Neural cell (in vitro differentiated cells): Measurements from ENCODE around the gene CTRB2. TPM values are rescaled to one million over a fixed set of nuclear protein-coding genes. Genes with fewer than 3 reads are reported as not detected.

Source experiments
- H2AFZ ChIP-seq: fragments of 200-600, 300-800 bp; sonication (generic), shearing (Covaris generic); 2 replicates; pipeline ENCODE4 v1.6.0; 2014; ENCODE audit warnings: low read depth, mild to moderate bottlenecking, antibody characterized with exemption, low read length, moderate library complexity
- H3F3A ChIP-seq: fragments of 200-600 bp; shearing (Covaris generic); 2 replicates; pipeline ENCODE4 v1.6.1; 2016; ENCODE audit warnings: mild to moderate bottlenecking, moderate library complexity, mixed read lengths, antibody characterized with exemption, low read length; ENCODE audit not compliant: insufficient read depth, poor library complexity, severe bottlenecking
- H3K27ac ChIP-seq: fragments of 200-600, 300-800 bp; sonication (generic), shearing (Covaris generic); 2 replicates; pipeline ENCODE4 v1.5.1; 2014; ENCODE audit warnings: mild to moderate bottlenecking, low read length, moderate library complexity
- H3K27me3 ChIP-seq: fragments of 300-800, 200-600 bp; sonication (generic), shearing (Covaris generic); 2 replicates; pipeline ENCODE4 v1.6.0; 2014; ENCODE audit warnings: mild to moderate bottlenecking, low read depth, low read length, moderate library complexity; ENCODE audit not compliant: insufficient read depth
- H3K36me3 ChIP-seq: fragments of 300-800, 200-600 bp; sonication (generic), shearing (Covaris generic); 2 replicates; pipeline ENCODE4 v1.5.1; 2014; ENCODE audit warnings: mild to moderate bottlenecking, antibody characterized with exemption, low read length, moderate library complexity; ENCODE audit not compliant: insufficient read depth
- H3K4me2 ChIP-seq: fragments of 300-800, 200-600 bp; sonication (generic), shearing (Covaris generic); 2 replicates; pipeline ENCODE4 v1.6.0; 2014; ENCODE audit warnings: mild to moderate bottlenecking, low read length
- H3K4me3 ChIP-seq: fragments of 300-800, 200-600 bp; sonication (generic), shearing (Covaris generic); 2 replicates; pipeline ENCODE4 v1.5.1; 2014; ENCODE audit warnings: mild to moderate bottlenecking, low read length, moderate library complexity
- H3K79me2 ChIP-seq: fragments of 200-600 bp; shearing (Covaris generic); replicated peaks from 2 replicates; pipeline ENCODE4 v1.6.0; 2014; ENCODE audit warnings: mild to moderate bottlenecking, low read length, moderate library complexity; ENCODE audit not compliant: insufficient read depth
- H3K9ac ChIP-seq: fragments of 300-800, 200-600 bp; sonication (generic), shearing (Covaris generic); 2 replicates; pipeline ENCODE4 v1.6.1; 2016; ENCODE audit warnings: mild to moderate bottlenecking, low read length, mixed read lengths
- H3K9me2 ChIP-seq: fragments of 200-600 bp; shearing (Covaris generic); 2 replicates; pipeline ENCODE4 v1.6.1; 2016; ENCODE audit warnings: mild to moderate bottlenecking, low read length, mixed read lengths; ENCODE audit not compliant: insufficient read depth
- H3K9me3 ChIP-seq: fragments of 200-600, 300-800 bp; sonication (generic), shearing (Covaris generic); 2 replicates; pipeline ENCODE4 v1.6.1; 2016; ENCODE audit warnings: mild to moderate bottlenecking, mixed run types, low read length, moderate library complexity, mixed read lengths
- H4K20me1 ChIP-seq: fragments of 200-600 bp; shearing (Covaris generic); 2 replicates; pipeline ENCODE4 v1.6.1; 2016; ENCODE audit warnings: mild to moderate bottlenecking, mixed run types; ENCODE audit not compliant: insufficient read depth
- EP300 ChIP-seq: fragments of 450-650 bp; conservative IDR thresholded peaks from 2 replicates; pipeline ENCODE4 v1.6.1; 2014; ENCODE audit warnings: antibody characterized with exemption, mild to moderate bottlenecking, moderate library complexity; ENCODE audit not compliant: poor library complexity, severe bottlenecking
- EZH2 ChIP-seq: fragments of 200-600, 300-800 bp; shearing (Covaris generic), sonication (generic); IDR thresholded peaks from 2 replicates; pipeline ENCODE4 v1.6.1; 2014; ENCODE audit warnings: antibody characterized with exemption, low read length, borderline replicate concordance, mild to moderate bottlenecking; ENCODE audit not compliant: insufficient read depth, poor library complexity, severe bottlenecking
- MXI1 ChIP-seq: fragments of 450-650 bp; conservative IDR thresholded peaks from 2 replicates; pipeline ENCODE4 v1.6.1; 2014; ENCODE audit warnings: antibody characterized with exemption, mild to moderate bottlenecking; ENCODE audit not compliant: poor library complexity, severe bottlenecking
- POLR2AphosphoS5 ChIP-seq: IDR thresholded peaks from 2 replicates; pipeline ENCODE4 v1.6.1; 2012
- RAD21 ChIP-seq: fragments of 450-650 bp; conservative IDR thresholded peaks from 2 replicates; pipeline ENCODE4 v1.6.1; 2014; ENCODE audit warnings: antibody characterized with exemption, mild to moderate bottlenecking, moderate library complexity
- REST ChIP-seq: IDR thresholded peaks from 2 replicates; pipeline ENCODE4 v1.6.1; 2012; ENCODE audit warnings: borderline replicate concordance
- SMC3 ChIP-seq: fragments of 450-650 bp; conservative IDR thresholded peaks from 2 replicates; pipeline ENCODE4 v1.6.1; 2014; ENCODE audit warnings: antibody characterized with exemption, mild to moderate bottlenecking, moderate library complexity; ENCODE audit not compliant: poor library complexity
- TAF1 ChIP-seq: IDR thresholded peaks from 2 replicates; pipeline ENCODE4 v1.6.1; 2012; ENCODE audit warnings: low read depth
- polyA plus RNA-seq: library from polyadenylated mRNA; depleted of rRNA; stranded (reverse); fragments of >200 nt; gene quantifications from 2 replicates; pipeline ENCODE4 v1.2.3, GENCODE V29; 2014
- TF ChIP-seq, protein P1 (sequence below): fragments of 450-650 bp; IDR thresholded peaks from 2 replicates; pipeline ENCODE4 v1.5.1; 2014; ENCODE audit warnings: antibody characterized with exemption, mild to moderate bottlenecking, moderate library complexity; ENCODE audit not compliant: poor library complexity, severe bottlenecking

The CTRB2 gene
- polyA plus RNA-seq, 1 donor from 2014 or later: not detected

DNA sequence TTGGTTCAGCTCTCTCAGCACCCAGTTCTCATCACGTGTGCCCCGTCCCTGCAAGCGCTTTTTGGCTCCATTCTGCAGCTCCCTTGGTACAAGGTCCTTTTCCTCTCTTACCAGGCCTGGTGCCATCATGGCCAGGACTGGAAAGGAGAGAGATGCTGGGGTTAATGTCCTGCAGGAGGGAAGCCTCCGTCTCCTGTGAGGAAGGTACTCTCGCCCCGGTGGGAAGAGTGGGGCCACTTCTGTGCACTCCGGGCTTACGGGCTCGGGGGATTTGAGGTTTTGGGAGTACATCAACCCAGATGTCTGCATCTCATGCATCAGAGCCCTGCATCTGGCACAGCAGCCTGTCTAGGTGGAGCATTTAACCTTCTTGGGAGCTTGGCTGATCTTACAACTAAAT, 10.1 kb downstream of the CTRB2 start:
- Histone ChIP-seq H3K4me2 (no peak overlapping the region), H3F3A (no peaks in the 10 kb centered on the region), H3K27me3 (no peaks in the 10 kb centered on the region), H3K36me3 (no peaks in the 10 kb centered on the region), H3K4me3 (no peak overlapping the region), H3K9me3 (no peaks in the 10 kb centered on the region), H3K27ac (no peak overlapping the region), H3K9me2 (no peaks in the 10 kb centered on the region), H3K9ac (no peak overlapping the region), H2AFZ (no peak overlapping the region), H3K79me2 (no peaks in the 10 kb centered on the region), H4K20me1 (no peaks in the 10 kb centered on the region)
- TF ChIP-seq SMC3 (no peak), EZH2 (no peak)

DNA sequence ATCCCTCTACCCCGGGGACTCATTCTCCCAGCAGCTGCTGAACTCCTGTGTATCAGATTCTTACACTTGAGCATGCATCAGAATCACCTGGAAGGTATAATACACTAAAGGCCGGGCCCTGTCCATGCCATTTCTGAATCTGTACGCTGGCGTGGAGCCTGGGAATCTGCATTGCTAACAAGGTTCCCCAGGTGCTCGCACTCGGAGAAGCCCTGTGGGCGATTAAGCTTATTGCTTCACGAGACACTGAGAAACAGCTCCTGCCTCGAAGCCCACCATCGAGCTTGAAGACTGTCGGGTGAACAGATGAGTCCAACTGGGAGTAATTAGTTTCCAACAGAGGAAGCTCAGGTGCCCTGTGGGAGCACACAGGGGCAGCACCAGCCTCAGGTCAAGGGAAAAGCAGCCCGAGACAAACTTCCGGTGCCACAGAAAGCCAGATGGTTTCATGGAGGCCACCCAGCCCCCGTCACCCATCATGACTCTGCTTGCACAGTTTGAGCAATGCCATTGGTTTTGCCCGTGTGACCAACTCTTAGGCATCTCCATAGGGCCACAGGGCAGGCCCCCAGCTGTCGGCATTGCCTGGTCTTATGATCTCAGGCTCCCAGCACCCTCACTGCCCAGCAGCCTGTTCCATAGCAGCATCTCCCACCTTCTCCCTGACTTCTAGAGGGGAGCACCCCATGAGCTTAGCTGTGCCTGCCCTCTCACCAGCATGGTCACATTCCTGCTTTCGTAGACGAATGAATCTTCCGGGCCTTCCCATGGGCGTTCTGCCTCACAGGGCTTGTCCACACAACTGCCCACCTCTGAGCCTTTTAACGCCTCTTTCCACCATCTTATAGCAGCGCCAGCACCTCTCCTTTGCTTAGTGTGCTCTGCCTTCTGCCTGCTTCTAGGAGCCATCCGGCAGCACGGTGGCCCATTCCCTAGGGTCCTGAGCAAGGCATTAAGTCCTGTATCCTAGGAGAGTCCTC, 10.9 kb downstream of the CTRB2 start:
- H3K9ac ChIP-seq: no peak overlapping the region
- H3F3A ChIP-seq: no peaks in the 10 kb centered on the region
- H4K20me1 ChIP-seq: no peaks in the 10 kb centered on the region
- no peaks in the 10 kb centered on the region for H3K27me3 ChIP-seq
- H3K9me2 ChIP-seq: no peaks in the 10 kb centered on the region
- no peaks in the 10 kb centered on the region for H3K36me3 ChIP-seq
- TF ChIP-seq SMC3: no peak
- TF ChIP-seq, protein P1, sequence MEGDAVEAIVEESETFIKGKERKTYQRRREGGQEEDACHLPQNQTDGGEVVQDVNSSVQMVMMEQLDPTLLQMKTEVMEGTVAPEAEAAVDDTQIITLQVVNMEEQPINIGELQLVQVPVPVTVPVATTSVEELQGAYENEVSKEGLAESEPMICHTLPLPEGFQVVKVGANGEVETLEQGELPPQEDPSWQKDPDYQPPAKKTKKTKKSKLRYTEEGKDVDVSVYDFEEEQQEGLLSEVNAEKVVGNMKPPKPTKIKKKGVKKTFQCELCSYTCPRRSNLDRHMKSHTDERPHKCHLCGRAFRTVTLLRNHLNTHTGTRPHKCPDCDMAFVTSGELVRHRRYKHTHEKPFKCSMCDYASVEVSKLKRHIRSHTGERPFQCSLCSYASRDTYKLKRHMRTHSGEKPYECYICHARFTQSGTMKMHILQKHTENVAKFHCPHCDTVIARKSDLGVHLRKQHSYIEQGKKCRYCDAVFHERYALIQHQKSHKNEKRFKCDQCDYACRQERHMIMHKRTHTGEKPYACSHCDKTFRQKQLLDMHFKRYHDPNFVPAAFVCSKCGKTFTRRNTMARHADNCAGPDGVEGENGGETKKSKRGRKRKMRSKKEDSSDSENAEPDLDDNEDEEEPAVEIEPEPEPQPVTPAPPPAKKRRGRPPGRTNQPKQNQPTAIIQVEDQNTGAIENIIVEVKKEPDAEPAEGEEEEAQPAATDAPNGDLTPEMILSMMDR: no peak
- no peak for TF ChIP-seq POLR2AphosphoS5
- TF ChIP-seq TAF1: no peak
- no peak for TF ChIP-seq EZH2
- TF ChIP-seq EP300: no peak
- TF ChIP-seq REST: no peak
- no peak for TF ChIP-seq RAD21
- no peak for TF ChIP-seq MXI1
- no peaks in the 10 kb centered on the region for H3K9me3 ChIP-seq
- H3K79me2 ChIP-seq: no peaks in the 10 kb centered on the region
- no peak overlapping the region for H3K4me2 ChIP-seq
- no peak overlapping the region for H2AFZ ChIP-seq
- no peak overlapping the region for H3K27ac ChIP-seq
- H3K4me3 ChIP-seq: no peak overlapping the region
